ENCODE data around the gene PRSS22. TPM values are rescaled to one million over a fixed set of nuclear protein-coding genes. Genes with fewer than 3 reads are reported as not detected.

PRSS22 gene
- total and polyA plus RNA-seq, 2 donors from 2014 or later: 11.0 to 30.8 TPM

GRCh38 chr16:2813771-2814221, 44.2 kb downstream of the PRSS22 start:
- intact Hi-C loops (cut with DNase I): no loop called here
- TF ChIP-seq CTCF (IDR thresholded peaks at IDR 0.05; ENCODE audit: borderline replicate concordance, extremely low read depth, insufficient read depth): no peak
- H3K9me3 ChIP-seq (ENCODE audit: control insufficient read depth in 2 of 3, insufficient read depth in 1 of 3, low read length in 3 of 3): no peaks in the 10 kb centered on the region
- H3K27ac ChIP-seq (ENCODE audit: low read depth in 2 of 2, low read length in 2 of 2): no peak overlapping the region
- H3K4me1 ChIP-seq (ENCODE audit: control insufficient read depth in 2 of 3, insufficient read depth in 2 of 3, low read depth in 1 of 3, low read length in 3 of 3): no peaks in the 10 kb centered on the region
- FAIRE-seq: no peak
- H3K27me3 ChIP-seq (ENCODE audit: control insufficient read depth, insufficient read depth, low read length): no peaks in the 10 kb centered on the region
- no peak overlapping the region for H3K4me3 ChIP-seq (ENCODE audit: low read length in 3 of 3)
- no peak overlapping the region for H3K9ac ChIP-seq (ENCODE audit: low read length in 3 of 3)
- no peak for DNase-seq
- no peaks in the 10 kb centered on the region for H3K36me3 ChIP-seq (ENCODE audit: control insufficient read depth in 2 of 3, insufficient read depth in 3 of 3, low read length in 3 of 3)

GRCh38 chr16:2811703-2812471, 46.1 kb downstream of the PRSS22 start:
- Histone ChIP-seq H3K4me3 (ENCODE audit: low read length in 3 of 3) (no peak overlapping the region), H3K36me3 (ENCODE audit: control insufficient read depth in 2 of 3, insufficient read depth in 3 of 3, low read length in 3 of 3) (no peaks in the 10 kb centered on the region), H3K4me1 (ENCODE audit: control insufficient read depth in 2 of 3, insufficient read depth in 2 of 3, low read depth in 1 of 3, low read length in 3 of 3) (no peaks in the 10 kb centered on the region), H3K9me3 (ENCODE audit: control insufficient read depth in 2 of 3, insufficient read depth in 1 of 3, low read length in 3 of 3) (no peaks in the 10 kb centered on the region), H3K27ac (ENCODE audit: low read depth in 2 of 2, low read length in 2 of 2) (no peak overlapping the region), H3K9ac (ENCODE audit: low read length in 3 of 3) (no peak overlapping the region), H3K27me3 (ENCODE audit: control insufficient read depth, insufficient read depth, low read length) (no peaks in the 10 kb centered on the region)
- peak in 1 of 5 donors; percentile 9 for DNase-seq
- FAIRE-seq: no peak
- intact Hi-C loops (cut with DNase I): no loop called here
- TF ChIP-seq CTCF (IDR thresholded peaks at IDR 0.05; ENCODE audit: borderline replicate concordance, extremely low read depth, insufficient read depth): no peak

GRCh38 chr16:2810651-2811050, 47.3 kb downstream of the PRSS22 start:
- Histone ChIP-seq H3K9me3 (ENCODE audit: control insufficient read depth in 2 of 3, insufficient read depth in 1 of 3, low read length in 3 of 3) (no peaks in the 10 kb centered on the region), H3K4me3 (ENCODE audit: low read length in 3 of 3) (no peak overlapping the region), H3K4me1 (ENCODE audit: control insufficient read depth in 2 of 3, insufficient read depth in 2 of 3, low read depth in 1 of 3, low read length in 3 of 3) (no peaks in the 10 kb centered on the region), H3K27me3 (ENCODE audit: control insufficient read depth, insufficient read depth, low read length) (no peaks in the 10 kb centered on the region), H3K27ac (ENCODE audit: low read depth in 2 of 2, low read length in 2 of 2) (no peak overlapping the region), H3K9ac (ENCODE audit: low read length in 3 of 3) (no peak overlapping the region), H3K36me3 (ENCODE audit: control insufficient read depth in 2 of 3, insufficient read depth in 3 of 3, low read length in 3 of 3) (no peaks in the 10 kb centered on the region)
- no peak for FAIRE-seq
- intact Hi-C loops (cut with DNase I): no loop called here
- peak in 1 of 5 donors; percentile 13 for DNase-seq
- no peak for TF ChIP-seq CTCF (IDR thresholded peaks at IDR 0.05; ENCODE audit: borderline replicate concordance, extremely low read depth, insufficient read depth)

All from kidney (tissue), 14 donors.